ENCODE data around the gene MIER2.
A peak's percentile ranks its signal among the peaks of the same experiment; 100 is the strongest.

MIER2 gene

GRCh38 chr19:291006-291521, 53.5 kb downstream of the MIER2 start, which contains the start of gene PLPP2:
TSS of gene PLPP2 (minus strand) at chr19:291403. CDS start at chr19:291336, 67 bp downstream.
- peak; percentile 11 for ATAC-seq
- no peak for TF ChIP-seq ZNF70 (CRISPR knock-in tag; IDR thresholded peaks at IDR 0.05)
- no peak for TF ChIP-seq TOX (CRISPR knock-in tag; IDR thresholded peaks at IDR 0.05; ENCODE audit: borderline replicate concordance)
- no peak for TF ChIP-seq TCF4 (CRISPR knock-in tag; IDR thresholded peaks at IDR 0.05; ENCODE audit: borderline replicate concordance)
- no peak for TF ChIP-seq ARNTL (CRISPR knock-in tag; IDR thresholded peaks at IDR 0.05; ENCODE audit: borderline replicate concordance, low read depth)
- no peak for TF ChIP-seq ISL1 (CRISPR knock-in tag; IDR thresholded peaks at IDR 0.05)
- no peak for TF ChIP-seq CREB5 (CRISPR knock-in tag; IDR thresholded peaks at IDR 0.05; ENCODE audit: low read depth)
- TF ChIP-seq RARB (CRISPR knock-in tag; IDR thresholded peaks at IDR 0.05): no peak
- no peak for TF ChIP-seq BACH2 (CRISPR knock-in tag; IDR thresholded peaks at IDR 0.05; ENCODE audit: borderline replicate concordance)
- TF ChIP-seq ZC3H10 (CRISPR knock-in tag; IDR thresholded peaks at IDR 0.05): no peak
- no peak for TF ChIP-seq CSRNP3 (CRISPR knock-in tag; IDR thresholded peaks at IDR 0.05)

- no peak for TF ChIP-seq SNAI2 (CRISPR knock-in tag; IDR thresholded peaks at IDR 0.05)
- TF ChIP-seq PATZ1 (CRISPR knock-in tag; IDR thresholded peaks at IDR 0.05; ENCODE audit: borderline replicate concordance): no peak
- no peak for TF ChIP-seq ZNF70 (CRISPR knock-in tag; IDR thresholded peaks at IDR 0.05)
- peak; percentile 39 for ATAC-seq
Measured at GRCh38 chr19:290372-291005, 54.1 kb downstream of the MIER2 start.

GRCh38 chr19:289651-290371, 54.8 kb downstream of the MIER2 start:
- ATAC-seq: peak; percentile 22; the same call in 2 of the 3 replicates
- TF ChIP-seq RARB (CRISPR knock-in tag; IDR thresholded peaks at IDR 0.05) (no peak), ZNF565 (CRISPR knock-in tag; conservative IDR thresholded peaks at IDR 0.05; ENCODE audit: low read depth) (no peak), ISL1 (CRISPR knock-in tag; IDR thresholded peaks at IDR 0.05) (no peak), CSRNP3 (CRISPR knock-in tag; IDR thresholded peaks at IDR 0.05) (no peak)

- ATAC-seq: no peak
Measured at GRCh38 chr19:288911-289310, 55.7 kb downstream of the MIER2 start.

GRCh38 chr19:287381-287871, 57.2 kb downstream of the MIER2 start:
- no peak for ATAC-seq
- TF ChIP-seq ZFP30 (CRISPR knock-in tag; IDR thresholded peaks at IDR 0.05) (no peak), ESRRG (CRISPR knock-in tag; IDR thresholded peaks at IDR 0.05) (no peak), POU6F1 (CRISPR knock-in tag; IDR thresholded peaks at IDR 0.05; ENCODE audit: borderline replicate concordance, low read depth) (no peak), ZNF8 (CRISPR knock-in tag; IDR thresholded peaks at IDR 0.05) (no peak), ZC3H10 (CRISPR knock-in tag; IDR thresholded peaks at IDR 0.05) (no peak), RARB (CRISPR knock-in tag; IDR thresholded peaks at IDR 0.05) (no peak), CREB5 (CRISPR knock-in tag; IDR thresholded peaks at IDR 0.05; ENCODE audit: low read depth) (no peak), BACH2 (CRISPR knock-in tag; IDR thresholded peaks at IDR 0.05; ENCODE audit: borderline replicate concordance) (no peak), TCF4 (CRISPR knock-in tag; IDR thresholded peaks at IDR 0.05; ENCODE audit: borderline replicate concordance) (no peak), CSDC2 (CRISPR knock-in tag; IDR thresholded peaks at IDR 0.05) (no peak), PATZ1 (CRISPR knock-in tag; IDR thresholded peaks at IDR 0.05; ENCODE audit: borderline replicate concordance) (no peak)

More at GRCh38 chr19:288911-289310, 55.7 kb downstream of the MIER2 start:
- TF ChIP-seq ARNTL (CRISPR knock-in tag; IDR thresholded peaks at IDR 0.05; ENCODE audit: borderline replicate concordance, low read depth) (no peak), TCF4 (CRISPR knock-in tag; IDR thresholded peaks at IDR 0.05; ENCODE audit: borderline replicate concordance) (no peak), ZNF565 (CRISPR knock-in tag; conservative IDR thresholded peaks at IDR 0.05; ENCODE audit: low read depth) (no peak), OSR1 (CRISPR knock-in tag; IDR thresholded peaks at IDR 0.05) (no peak), GLIS3 (CRISPR knock-in tag; IDR thresholded peaks at IDR 0.05) (no peak), PPARA (CRISPR knock-in tag; IDR thresholded peaks at IDR 0.05; ENCODE audit: borderline replicate concordance) (no peak)
